Measurements from ENCODE around the gene GNA15. TPM values are rescaled to one million over a fixed set of nuclear protein-coding genes. Genes with fewer than 3 reads are reported as not detected.

Gene GNA15
- total RNA-seq, 1 donor from 2014 or later: not detected

- DNase-seq (ENCODE audit: low spot score): no peak
- H3K27ac Mint-ChIP-seq (ENCODE audit: unreplicated experiment): peak overlapping the region; percentile 84
- H3K4me1 Mint-ChIP-seq (ENCODE audit: unreplicated experiment): peaks cover 19% of the 10 kb centered on the region
- H3K9me3 Mint-ChIP-seq (ENCODE audit: unreplicated experiment): no peaks in the 10 kb centered on the region
- H3K4me3 Mint-ChIP-seq (ENCODE audit: unreplicated experiment): peak overlapping the region; percentile 89
- H3K36me3 Mint-ChIP-seq (ENCODE audit: low read depth, unreplicated experiment): no peaks in the 10 kb centered on the region
- no peak for TF ChIP-seq CTCF (IDR thresholded peaks at IDR 0.05; ENCODE audit: unreplicated experiment)
- H3K27me3 Mint-ChIP-seq (ENCODE audit: unreplicated experiment): peaks cover 14% of the 10 kb centered on the region
These were observed 39.4 kb upstream of the GNA15 start for GRCh38 chr19:3096267-3096901.

- Mint-ChIP-seq H3K27ac (ENCODE audit: unreplicated experiment) (no peak overlapping the region), H3K27me3 (ENCODE audit: unreplicated experiment) (peaks cover 14% of the 10 kb centered on the region), H3K4me3 (ENCODE audit: unreplicated experiment) (no peak overlapping the region), H3K9me3 (ENCODE audit: unreplicated experiment) (no peaks in the 10 kb centered on the region), H3K4me1 (ENCODE audit: unreplicated experiment) (peaks cover 19% of the 10 kb centered on the region), H3K36me3 (ENCODE audit: low read depth, unreplicated experiment) (no peaks in the 10 kb centered on the region)
- DNase-seq (ENCODE audit: low spot score): no peak
- no peak for TF ChIP-seq CTCF (IDR thresholded peaks at IDR 0.05; ENCODE audit: unreplicated experiment)
These were observed 38.9 kb upstream of the GNA15 start for GRCh38 chr19:3096902-3097326.

GRCh38 chr19:3097442-3097871, 38.4 kb upstream of the GNA15 start:
- H3K4me3 Mint-ChIP-seq (ENCODE audit: unreplicated experiment): no peak overlapping the region
- H3K36me3 Mint-ChIP-seq (ENCODE audit: low read depth, unreplicated experiment): no peaks in the 10 kb centered on the region
- DNase-seq (ENCODE audit: low spot score): no peak
- peaks cover 14% of the 10 kb centered on the region for H3K27me3 Mint-ChIP-seq (ENCODE audit: unreplicated experiment)
- no peak for TF ChIP-seq CTCF (IDR thresholded peaks at IDR 0.05; ENCODE audit: unreplicated experiment)
- H3K4me1 Mint-ChIP-seq (ENCODE audit: unreplicated experiment): peaks cover 19% of the 10 kb centered on the region
- no peak overlapping the region for H3K27ac Mint-ChIP-seq (ENCODE audit: unreplicated experiment)
- H3K9me3 Mint-ChIP-seq (ENCODE audit: unreplicated experiment): no peaks in the 10 kb centered on the region

GRCh38 chr19:3098141-3098514, 37.7 kb upstream of the GNA15 start:
- no peak for TF ChIP-seq CTCF (IDR thresholded peaks at IDR 0.05; ENCODE audit: unreplicated experiment)
- DNase-seq (ENCODE audit: low spot score): no peak
- Mint-ChIP-seq H3K4me3 (ENCODE audit: unreplicated experiment) (no peak overlapping the region), H3K36me3 (ENCODE audit: low read depth, unreplicated experiment) (no peaks in the 10 kb centered on the region), H3K27ac (ENCODE audit: unreplicated experiment) (no peak overlapping the region), H3K27me3 (ENCODE audit: unreplicated experiment) (peaks cover 14% of the 10 kb centered on the region), H3K4me1 (ENCODE audit: unreplicated experiment) (peaks cover 19% of the 10 kb centered on the region), H3K9me3 (ENCODE audit: unreplicated experiment) (no peaks in the 10 kb centered on the region)

GRCh38 chr19:3098515-3099346, 37.1 kb upstream of the GNA15 start:
- Mint-ChIP-seq H3K4me3 (ENCODE audit: unreplicated experiment) (peak overlapping the region; percentile 57), H3K4me1 (ENCODE audit: unreplicated experiment) (peaks cover 19% of the 10 kb centered on the region), H3K9me3 (ENCODE audit: unreplicated experiment) (no peaks in the 10 kb centered on the region), H3K27ac (ENCODE audit: unreplicated experiment) (no peak overlapping the region), H3K36me3 (ENCODE audit: low read depth, unreplicated experiment) (no peaks in the 10 kb centered on the region), H3K27me3 (ENCODE audit: unreplicated experiment) (peaks cover 14% of the 10 kb centered on the region)
- no peak for TF ChIP-seq CTCF (IDR thresholded peaks at IDR 0.05; ENCODE audit: unreplicated experiment)
- DNase-seq (ENCODE audit: low spot score): no peak
